Trophoblast cell (in vitro differentiated cells and primary cell): ENCODE data around the gene SP5.
"Not testable (repeated sequence)": the region's sequence is repeated elsewhere in the genome, so short reads cannot be mapped to it uniquely, and the experiment has no call there.

Experiments used
- DNase-seq, 2 donors: peaks; one replicate each; pipeline ENCODE4 v3.0.0-alpha.2; 2016
- H2AFZ ChIP-seq: 2 replicates; pipeline ENCODE4 v1.6.1; 2013; ENCODE audit warnings: low read length, moderate library complexity, mild to moderate bottlenecking; ENCODE audit not compliant: insufficient read depth, poor library complexity
- H2AK5ac ChIP-seq: 2 replicates; pipeline ENCODE4 v1.6.1; 2013; ENCODE audit warnings: mild to moderate bottlenecking, low read length
- H2BK120ac ChIP-seq: 2 replicates; pipeline ENCODE4 v1.6.1; 2013; ENCODE audit warnings: low read length, mild to moderate bottlenecking, moderate library complexity; ENCODE audit not compliant: insufficient read depth, poor library complexity
- H2BK12ac ChIP-seq: 2 replicates; pipeline ENCODE4 v1.6.1; 2013; ENCODE audit warnings: mild to moderate bottlenecking, low read length, moderate library complexity
- H2BK5ac ChIP-seq: 2 replicates; pipeline ENCODE4 v1.6.1; 2013; ENCODE audit warnings: low read length, low read depth, moderate library complexity, mild to moderate bottlenecking; ENCODE audit not compliant: poor library complexity
- H3K14ac ChIP-seq: 2 replicates; pipeline ENCODE4 v1.6.1; 2013; ENCODE audit warnings: mild to moderate bottlenecking, low read length
- H3K18ac ChIP-seq: 2 replicates; pipeline ENCODE4 v1.6.1; 2013; ENCODE audit warnings: mild to moderate bottlenecking, low read length
- H3K23ac ChIP-seq: 2 replicates; pipeline ENCODE4 v1.6.1; 2013; ENCODE audit warnings: low read length
- H3K27ac ChIP-seq: 2 replicates; pipeline ENCODE4 v1.5.1; 2013; ENCODE audit warnings: low read depth, mild to moderate bottlenecking, inconsistent platforms, low read length, moderate library complexity
- H3K27me3 ChIP-seq: 2 replicates; pipeline ENCODE4 v1.6.1; 2013; ENCODE audit warnings: inconsistent platforms, mild to moderate bottlenecking, low read length, moderate library complexity; ENCODE audit not compliant: insufficient read depth
- H3K36me3 ChIP-seq, 2 experiments: 1 replicate in 1 of 2; 2 replicates in 1 of 2; pipeline ENCODE4 v1.6.1; 2013; ENCODE audit warnings: low read length in 2 of 2, mild to moderate bottlenecking in 2 of 2, moderate library complexity in 1 of 2; ENCODE audit not compliant: insufficient read depth in 2 of 2, control insufficient read depth in 1 of 2
- H3K4ac ChIP-seq: 2 replicates; pipeline ENCODE4 v1.6.1; 2013; ENCODE audit warnings: low read depth, mild to moderate bottlenecking, low read length, moderate library complexity
- H3K4me1 ChIP-seq, 2 experiments: 1 replicate in 1 of 2; 2 replicates in 1 of 2; pipeline ENCODE4 v1.6.1; 2013; ENCODE audit warnings: low read length in 2 of 2, mild to moderate bottlenecking in 2 of 2, moderate library complexity in 1 of 2; ENCODE audit not compliant: insufficient read depth in 2 of 2, control insufficient read depth in 1 of 2
- H3K4me2 ChIP-seq: 2 replicates; pipeline ENCODE4 v1.6.1; 2013; ENCODE audit warnings: inconsistent platforms, mild to moderate bottlenecking, low read length, moderate library complexity
- H3K4me3 ChIP-seq: 2 replicates; pipeline ENCODE4 v1.5.1; 2013; ENCODE audit warnings: mild to moderate bottlenecking, low read depth, low read length, inconsistent platforms
- H3K79me1 ChIP-seq: one replicate; pipeline ENCODE4 v1.6.1; 2013; ENCODE audit warnings: low read length
- H3K79me2 ChIP-seq: 2 replicates; pipeline ENCODE4 v1.6.1; 2013; ENCODE audit warnings: low read length, mild to moderate bottlenecking; ENCODE audit not compliant: control insufficient read depth, insufficient read depth, poor library complexity
- H3K9ac ChIP-seq: 2 replicates; pipeline ENCODE4 v1.6.1; 2013; ENCODE audit warnings: mild to moderate bottlenecking, low read length
- H3K9me3 ChIP-seq: 2 replicates; pipeline ENCODE4 v1.6.1; 2013; ENCODE audit warnings: low read depth, mild to moderate bottlenecking, control low read depth, inconsistent platforms, low read length; ENCODE audit not compliant: insufficient read depth
- H4K12ac ChIP-seq: 2 replicates; pipeline ENCODE4 v1.6.1; 2013; ENCODE audit warnings: low read depth, mild to moderate bottlenecking, low read length, moderate library complexity
- H4K8ac ChIP-seq: 2 replicates; pipeline ENCODE4 v1.6.1; 2013; ENCODE audit warnings: low read depth, mild to moderate bottlenecking, low read length, moderate library complexity
- H4K91ac ChIP-seq: one replicate; pipeline ENCODE4 v1.6.1; 2013; ENCODE audit warnings: low read depth, mild to moderate bottlenecking, low read length, moderate library complexity
- WGBS: extraction: QIAGEN DNeasy Blood & Tissue Kit; methylation state at CpG from one replicate; pipeline ENCODE4 v1.1.7; 2013; ENCODE audit warnings: missing lambda C conversion rate; ENCODE audit not compliant: insufficient read length, insufficient coverage; ENCODE audit errors: extremely low coverage; 5-methylcytosine and 5-hydroxymethylcytosine counted together

SP5 gene

GRCh38 chr2:170722301-170722700, 7.2 kb downstream of the SP5 start:
- Histone ChIP-seq H2BK120ac (no peak overlapping the region), H3K27ac (no peak overlapping the region), H3K4me3 (no peak overlapping the region), H2AFZ (no peak overlapping the region), H2BK5ac (no peak overlapping the region), H3K27me3 (peaks cover 9% of the 10 kb centered on the region), H3K18ac (no peak overlapping the region), H3K4ac (no peak overlapping the region), H3K4me1 (no peaks in the 10 kb centered on the region), H3K4me2 (no peak overlapping the region), H4K91ac (no peak overlapping the region), H3K79me2 (no peaks in the 10 kb centered on the region), H4K8ac (no peak overlapping the region), H3K23ac (no peak overlapping the region), H3K9ac (no peak overlapping the region), H2AK5ac (no peak overlapping the region), H3K14ac (no peak overlapping the region), H4K12ac (no peak overlapping the region), H3K79me1 (no peaks in the 10 kb centered on the region), H2BK12ac (no peak overlapping the region), H3K36me3 (no peaks in the 10 kb centered on the region), H3K9me3 (no peaks in the 10 kb centered on the region)
- DNase-seq: no peak

- H2AK5ac ChIP-seq: no peak overlapping the region
- H3K79me2 ChIP-seq: no peaks in the 10 kb centered on the region
- H3K4ac ChIP-seq: no peak overlapping the region
- no peaks in the 10 kb centered on the region for H3K79me1 ChIP-seq
- H3K27ac ChIP-seq: no peak overlapping the region
- H2BK120ac ChIP-seq: no peak overlapping the region
- H4K8ac ChIP-seq: no peak overlapping the region
- H2BK5ac ChIP-seq: no peak overlapping the region
- no peaks in the 10 kb centered on the region for H3K36me3 ChIP-seq
- no peak overlapping the region for H3K18ac ChIP-seq
- WGBS: no CpG with 5 or more reads among the region's 2 CpGs
- H3K27me3 ChIP-seq: no peaks in the 10 kb centered on the region
- H4K91ac ChIP-seq: no peak overlapping the region
- H3K4me1 ChIP-seq: no peaks in the 10 kb centered on the region
- H2BK12ac ChIP-seq: no peak overlapping the region
- no peak for DNase-seq
- H4K12ac ChIP-seq: no peak overlapping the region
- H3K4me2 ChIP-seq: no peak overlapping the region
- no peak overlapping the region for H2AFZ ChIP-seq
- no peak overlapping the region for H3K14ac ChIP-seq
- H3K9me3 ChIP-seq: no peaks in the 10 kb centered on the region
- no peak overlapping the region for H3K23ac ChIP-seq
- no peak overlapping the region for H3K9ac ChIP-seq
- H3K4me3 ChIP-seq: no peak overlapping the region
Observed at GRCh38 chr2:170723446-170723958, 8.4 kb downstream of the SP5 start.

GRCh38 chr2:170733798-170734600, 18.9 kb downstream of the SP5 start:
- no peak overlapping the region for H2BK120ac ChIP-seq
- no peak overlapping the region for H3K14ac ChIP-seq
- H3K9ac ChIP-seq: no peak overlapping the region
- no peak overlapping the region for H4K8ac ChIP-seq
- no peak overlapping the region for H2BK5ac ChIP-seq
- H3K36me3 ChIP-seq: no peaks in the 10 kb centered on the region
- H2AK5ac ChIP-seq: no peak overlapping the region
- H3K27me3 ChIP-seq: no peaks in the 10 kb centered on the region
- H4K91ac ChIP-seq: no peak overlapping the region
- H3K4me3 ChIP-seq: no peak overlapping the region
- H3K27ac ChIP-seq: no peak overlapping the region
- no peak overlapping the region for H3K23ac ChIP-seq
- H2AFZ ChIP-seq: no peak overlapping the region
- no peaks in the 10 kb centered on the region for H3K79me2 ChIP-seq
- H3K79me1 ChIP-seq: no peaks in the 10 kb centered on the region
- H3K4ac ChIP-seq: no peak overlapping the region
- peaks cover 3 to 4% of the 10 kb centered on the region in 2 experiments for H3K4me1 ChIP-seq
- H3K4me2 ChIP-seq: no peak overlapping the region
- no peaks in the 10 kb centered on the region for H3K9me3 ChIP-seq
- peak; percentile 66 to 82 for DNase-seq
- H2BK12ac ChIP-seq: no peak overlapping the region
- no CpG with 5 or more reads among the region's 1 CpG for WGBS
- no peak overlapping the region for H4K12ac ChIP-seq
- no peak overlapping the region for H3K18ac ChIP-seq

- H3K9me3 ChIP-seq, H3K4me1 ChIP-seq, H2BK120ac ChIP-seq, H2AFZ ChIP-seq, H3K4me3 ChIP-seq, H3K18ac ChIP-seq, H3K4me2 ChIP-seq, H4K12ac ChIP-seq, H2BK12ac ChIP-seq, H4K91ac ChIP-seq, H4K8ac ChIP-seq, H3K14ac ChIP-seq, H3K27ac ChIP-seq, H2AK5ac ChIP-seq, H3K36me3 ChIP-seq, H3K4ac ChIP-seq, H3K23ac ChIP-seq, H2BK5ac ChIP-seq, H3K79me2 ChIP-seq, H3K27me3 ChIP-seq, H3K9ac ChIP-seq, H3K79me1 ChIP-seq: not testable (repeated sequence)
- WGBS: no CpG with 5 or more reads among the region's 2 CpGs
- DNase-seq: peak; percentile 64 to 88
Observed at GRCh38 chr2:170734601-170735000, 19.5 kb downstream of the SP5 start.
